NCI-H2171 treated with DMSO at 0.1 percent for 48 hours (cell line): ENCODE measurements around the gene ISCU.
A peak's percentile ranks its signal among the peaks of the same experiment; 100 is the strongest.
"Not testable (repeated sequence)": the region's sequence is repeated elsewhere in the genome, so short reads cannot be mapped to it uniquely, and the experiment has no call there.

Source experiments
- DNase-seq: peaks from one replicate; lab custom pipeline; 2025; lab: John Stamatoyannopoulos, UW

The ISCU gene

DNA sequence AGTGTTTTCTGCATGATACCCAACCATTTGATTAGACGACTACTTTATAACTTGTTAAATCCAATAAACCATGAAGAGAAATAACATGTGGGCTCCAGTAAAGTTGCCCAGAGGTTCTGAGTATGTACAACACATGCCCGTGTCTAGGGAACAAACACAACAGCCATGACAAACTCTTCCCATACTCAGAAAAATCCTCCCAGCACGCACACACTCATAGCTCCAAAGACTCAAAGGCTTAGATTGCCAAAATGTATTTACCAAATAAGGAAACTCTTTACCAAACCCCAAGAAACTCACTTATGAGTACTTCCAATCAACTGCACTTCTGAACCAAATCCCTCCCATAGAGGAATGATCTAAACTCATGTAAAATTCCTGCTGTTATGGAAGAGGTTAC lies 18.7 kb upstream of the ISCU start:
- no peak for DNase-seq

GRCh38 chr12:108547686-108548085 lies 14.7 kb upstream of the ISCU start:
- no peak for DNase-seq

DNA sequence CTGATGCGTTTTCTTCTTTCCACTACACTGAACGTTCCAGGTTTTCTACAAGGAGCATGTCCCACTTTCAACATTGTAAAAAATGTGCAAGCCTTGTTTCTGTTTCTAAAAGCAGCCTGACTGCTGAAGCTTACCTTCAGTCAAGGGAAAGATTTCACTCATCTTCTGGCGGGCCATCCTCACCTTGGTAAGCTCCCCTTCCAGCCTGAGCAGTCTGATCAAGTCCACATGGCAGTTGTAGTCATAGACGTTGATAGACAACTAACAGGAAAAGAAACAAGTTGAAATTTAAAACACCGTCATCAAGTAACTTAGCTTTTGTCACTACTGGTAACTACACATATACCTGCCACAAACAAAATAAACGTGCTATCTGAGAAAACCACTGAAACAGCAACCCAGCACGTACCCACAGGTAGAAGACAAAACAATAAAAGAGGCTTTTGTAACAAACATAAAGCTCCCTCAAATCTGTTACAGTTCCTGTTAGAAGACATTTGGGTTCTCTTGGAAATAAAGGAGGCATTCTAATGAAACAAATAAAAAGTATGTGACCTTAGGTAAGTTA lies 13.4 kb upstream of the ISCU start:
- no peak for DNase-seq

- no peak for DNase-seq
Measured at GRCh38 chr12:108551535-108551934, 10.9 kb upstream of the ISCU start.

DNA sequence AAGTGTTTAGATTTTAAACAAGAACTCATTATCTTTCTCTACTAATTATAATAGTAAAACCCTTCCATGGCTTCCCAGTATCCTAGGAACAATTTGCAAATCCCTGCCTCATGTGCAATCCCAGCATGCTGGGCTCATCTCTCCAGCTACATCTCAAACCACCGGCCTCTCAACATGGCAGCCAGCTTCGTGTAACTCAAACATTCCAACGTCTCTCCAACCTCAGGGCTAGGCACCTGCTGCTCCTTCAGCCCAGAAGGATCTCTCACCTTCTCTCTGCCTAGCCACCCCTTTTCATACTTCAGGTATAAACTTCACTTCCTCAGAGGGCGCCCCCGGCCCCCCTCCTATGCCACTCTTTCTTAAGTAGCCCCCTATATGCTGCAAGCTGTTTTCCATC lies 8.6 kb upstream of the ISCU start:
- no peak for DNase-seq

- not testable (repeated sequence) for DNase-seq
Measured at GRCh38 chr12:108555383-108555782, 7.0 kb upstream of the ISCU start.

DNA sequence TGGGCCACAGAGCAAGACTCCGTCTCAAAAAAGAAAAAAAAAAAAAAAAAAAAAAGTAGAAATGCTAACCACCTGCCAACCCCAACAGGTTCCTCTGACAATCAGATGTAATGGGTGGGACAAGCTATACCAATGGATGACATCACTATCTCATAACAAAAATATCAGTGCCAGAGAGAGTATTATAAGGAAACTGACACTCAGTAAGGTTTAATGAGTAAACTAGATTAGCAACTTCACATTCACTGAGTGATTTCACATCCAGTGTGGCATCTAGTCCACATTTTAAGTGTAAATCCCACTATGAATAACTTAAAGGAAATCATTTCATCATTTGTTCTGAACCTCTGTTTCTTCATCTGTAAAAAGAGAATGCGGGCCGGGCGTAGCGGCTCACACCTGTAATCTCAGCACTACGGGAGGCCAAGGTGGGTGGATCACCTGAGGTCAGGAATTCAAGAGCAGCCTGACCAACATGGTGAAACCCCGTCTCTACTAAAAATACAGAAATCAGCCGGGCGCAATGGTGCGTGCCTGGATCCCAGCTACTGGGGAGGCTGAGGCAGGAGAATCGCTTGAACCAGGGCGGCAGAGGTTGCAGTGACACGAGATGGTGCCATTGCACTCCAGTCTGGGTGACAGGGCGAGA lies 3.3 kb upstream of the ISCU start:
- no peak for DNase-seq

GRCh38 chr12:108559748-108560147 lies 2.6 kb upstream of the ISCU start:
- no peak for DNase-seq

GRCh38 chr12:108560321-108560721 lies 2.1 kb upstream of the ISCU start:
- no peak for DNase-seq

DNA sequence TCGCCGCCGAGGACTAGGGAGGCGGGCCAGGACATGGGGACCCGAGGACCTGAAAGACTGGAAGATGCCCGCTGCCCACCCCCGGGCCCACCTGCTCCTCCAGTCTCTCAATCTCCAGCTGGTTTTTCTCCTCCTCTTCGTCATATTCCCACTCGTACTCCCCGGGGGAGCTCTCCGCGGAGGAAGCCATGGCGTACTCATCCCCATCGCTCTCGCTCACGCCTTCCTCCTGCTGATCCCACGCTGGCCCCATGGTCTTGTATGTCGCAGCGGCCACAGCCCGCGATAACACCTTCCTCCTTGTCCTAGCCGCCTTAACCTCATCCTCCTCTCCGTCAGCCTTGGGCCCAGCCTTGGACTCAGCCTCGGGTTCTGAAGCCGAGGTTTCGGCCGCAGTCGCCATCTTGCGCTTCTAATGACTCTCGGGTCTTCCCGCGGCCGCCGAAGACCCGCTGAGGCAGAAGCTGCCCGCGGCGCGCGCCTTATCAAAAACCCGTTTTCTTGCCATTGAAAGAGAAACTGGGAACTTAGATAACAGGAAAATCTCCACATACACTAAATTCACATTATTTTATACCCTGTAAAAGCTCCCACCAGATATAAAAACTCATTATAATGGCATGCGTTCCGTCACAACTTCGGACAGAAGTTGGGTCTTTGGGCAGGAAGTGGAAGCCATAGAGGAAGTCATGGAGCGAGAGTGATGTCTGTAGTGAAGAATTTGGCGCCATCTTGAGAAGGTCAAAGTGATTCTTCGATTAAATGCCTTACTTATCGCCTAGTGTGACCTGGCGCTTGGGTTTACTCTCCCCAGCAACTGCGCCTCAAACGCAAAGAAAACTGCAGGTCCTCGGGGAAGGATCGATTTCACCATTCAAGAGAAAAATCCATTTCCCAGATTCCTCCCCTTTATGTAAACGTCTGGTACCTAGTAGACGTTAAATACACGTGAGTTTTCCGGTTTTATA lies 1.4 kb upstream of the ISCU start, which contains the start of gene SART3:
Gene SART3, minus strand, starts transcription at position 422 of the 968 bp plus-strand sequence. Its CDS starts 19 bp downstream, at position 403.
- peak; percentile 96 for DNase-seq

GRCh38 chr12:108561852-108562347 lies 496 bp upstream of the ISCU start:
- DNase-seq, result no peak

DNA sequence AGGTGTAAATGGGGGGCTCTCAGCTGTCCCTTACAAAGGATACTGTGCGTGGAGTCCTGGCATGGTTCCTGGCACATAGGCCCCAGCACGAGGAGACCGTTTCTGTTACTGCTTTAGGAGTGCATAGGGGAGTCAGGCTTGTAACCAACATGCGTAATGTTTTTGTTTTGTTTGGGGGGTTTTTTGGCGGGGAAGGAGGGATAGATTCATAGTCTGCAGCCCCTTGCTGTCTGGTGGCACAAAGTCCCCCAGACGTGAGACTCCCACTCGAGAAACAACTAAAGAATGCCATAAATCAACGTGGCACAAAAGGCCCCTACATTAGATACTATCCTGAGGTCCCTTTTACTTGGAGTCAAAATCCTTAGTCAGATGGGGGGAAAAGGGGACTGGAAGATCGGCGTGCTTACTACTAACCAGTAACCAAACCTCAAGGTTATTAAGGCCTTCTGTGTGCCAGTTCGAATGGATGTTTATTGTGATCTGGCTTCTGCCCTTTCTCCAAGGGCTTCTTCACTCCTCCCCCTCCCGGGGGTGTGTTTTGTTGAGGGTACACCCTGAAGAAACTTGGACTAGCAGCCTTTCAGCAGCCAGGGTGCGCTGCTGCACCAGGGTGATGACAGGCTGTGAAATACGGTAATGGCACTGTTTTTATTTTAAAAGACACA lies 874 bp downstream of the ISCU start:
- peak; percentile 87 for DNase-seq

GRCh38 chr12:108563804-108564151 lies 1.4 kb downstream of the ISCU start:
- no peak for DNase-seq

- DNase-seq, result peak; percentile 59
Measured at GRCh38 chr12:108564724-108565123, 2.3 kb downstream of the ISCU start.

DNA sequence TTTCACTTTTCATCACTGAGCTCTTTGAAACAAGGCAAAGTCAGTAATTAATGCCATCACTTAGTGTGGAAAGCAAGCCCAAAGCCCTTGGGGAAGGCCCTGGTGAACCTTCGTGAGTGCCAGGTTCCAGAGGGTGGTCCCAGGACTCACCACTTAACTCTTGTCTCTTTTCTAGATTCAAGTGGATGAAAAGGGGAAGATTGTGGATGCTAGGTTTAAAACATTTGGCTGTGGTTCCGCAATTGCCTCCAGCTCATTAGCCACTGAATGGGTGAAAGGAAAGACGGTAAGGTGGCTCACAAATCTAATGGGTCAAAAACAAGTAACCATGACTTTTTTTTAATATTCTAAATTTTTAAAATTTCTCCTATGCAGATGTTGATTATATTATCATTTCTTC lies 2.8 kb downstream of the ISCU start:
- no peak for DNase-seq

DNA sequence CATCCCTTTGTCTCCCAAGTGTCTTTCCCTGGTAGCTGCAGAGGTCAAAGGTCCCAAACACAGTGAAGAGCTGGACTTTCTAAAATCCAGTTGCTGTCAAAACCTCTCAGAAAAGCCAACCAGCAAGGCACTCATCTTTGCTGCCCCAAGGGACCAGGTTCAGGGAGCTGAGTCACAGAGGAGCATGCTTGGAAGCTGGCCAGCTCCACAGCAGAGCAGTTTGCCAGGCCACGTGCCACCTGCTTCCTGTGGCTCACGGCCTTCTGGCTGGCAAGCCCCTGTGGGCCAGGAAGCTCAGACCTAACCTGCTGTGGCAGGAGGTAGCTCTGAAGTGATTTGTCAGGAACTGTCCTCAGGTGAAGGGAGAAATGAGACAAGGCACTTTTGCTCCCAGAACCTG lies 3.6 kb downstream of the ISCU start:
- DNase-seq, result peak; percentile 95

DNA sequence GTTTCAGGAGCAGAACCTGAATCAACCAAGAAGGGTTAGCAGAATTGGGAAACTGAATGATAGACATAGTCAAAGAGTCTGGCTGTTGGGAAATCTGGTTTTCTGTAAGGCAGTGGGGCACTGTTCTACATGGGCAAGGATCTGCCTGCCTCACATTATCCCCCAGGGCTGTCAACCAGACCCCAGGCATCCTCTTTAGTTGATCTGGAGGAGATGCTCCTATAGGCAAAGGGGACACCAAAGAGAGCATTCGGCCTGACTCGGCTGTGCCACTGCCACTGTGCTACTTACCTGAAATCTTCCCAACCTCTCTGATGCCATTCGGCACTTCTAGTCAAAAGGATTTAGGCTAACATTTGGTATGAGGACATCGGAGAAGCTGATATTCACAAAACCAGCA lies 4.1 kb downstream of the ISCU start:
- DNase-seq, result no peak

DNA sequence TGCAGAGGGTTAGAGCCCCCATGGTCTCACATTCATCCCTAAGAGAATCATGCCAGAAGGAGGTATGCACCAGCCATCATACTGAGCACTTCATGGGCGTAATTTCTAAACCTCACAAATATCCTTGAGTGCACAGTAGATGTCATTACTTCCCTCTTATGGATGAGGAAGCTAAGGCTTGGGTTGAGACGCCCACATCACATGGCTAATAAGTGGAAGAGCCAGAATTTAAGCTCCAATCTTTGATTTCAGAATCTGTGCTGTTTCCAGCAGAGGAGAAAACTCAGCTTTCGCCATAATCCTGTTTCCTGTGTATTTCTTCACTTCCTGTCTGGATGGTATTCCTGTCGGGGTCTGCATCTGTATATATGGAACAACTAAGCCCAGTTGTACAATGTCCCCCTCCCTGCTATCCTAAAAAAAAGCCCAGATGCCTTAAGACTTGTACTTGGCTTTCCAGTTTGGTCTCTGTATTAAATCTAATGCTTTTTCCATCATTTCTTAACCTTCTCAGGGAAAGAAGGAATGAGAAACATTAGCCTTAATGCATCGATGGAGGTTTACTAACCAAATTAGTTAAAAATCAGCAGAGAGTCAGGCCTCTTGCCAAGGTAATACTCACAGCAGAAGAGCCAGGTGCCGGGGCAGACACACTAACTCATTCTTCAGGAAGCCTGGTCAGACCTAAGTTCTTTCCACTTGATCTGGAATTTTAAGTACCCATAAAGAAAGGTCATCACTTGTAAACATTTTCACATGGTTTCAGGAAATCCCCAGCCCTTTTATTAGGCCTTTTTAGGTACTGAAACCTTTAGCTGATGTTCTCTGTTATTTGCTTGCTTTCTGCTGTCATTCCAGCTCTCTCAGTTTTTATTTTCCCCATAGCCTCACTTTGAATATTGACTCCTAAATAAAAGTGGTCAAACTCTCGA lies 5.3 kb downstream of the ISCU start:
- DNase-seq, result no peak

- DNase-seq, result peak; percentile 93
Measured at GRCh38 chr12:108568338-108569154, 6.2 kb downstream of the ISCU start.
